Right lobe of liver (tissue), 4 donors: ENCODE data around the gene TIPRL.

Experiments used
- CTCF ChIP-seq, 4 donors: fragments of 200-600 bp in 3 of 4; fragments of 450-650 bp in 1 of 4; IDR thresholded peaks; one replicate each; pipeline versions ENCODE4 v1.5.1 to v1.8.0; 2016 to 2022; ENCODE audit warnings: antibody characterized with exemption in 4 of 4, mild to moderate bottlenecking in 2 of 4
- POLR2A ChIP-seq: fragments of 450-650 bp; IDR thresholded peaks from one replicate; pipeline ENCODE4 v1.6.1; 2017; ENCODE audit warnings: antibody characterized with exemption, mild to moderate bottlenecking
- donor health status: DM: no; HTN: no; CAD: no.
- donor health status: DM: no; HTN: no; CAD: no.
- donor health status: DM: no; HTN: yes; CAD: no.

DNA sequence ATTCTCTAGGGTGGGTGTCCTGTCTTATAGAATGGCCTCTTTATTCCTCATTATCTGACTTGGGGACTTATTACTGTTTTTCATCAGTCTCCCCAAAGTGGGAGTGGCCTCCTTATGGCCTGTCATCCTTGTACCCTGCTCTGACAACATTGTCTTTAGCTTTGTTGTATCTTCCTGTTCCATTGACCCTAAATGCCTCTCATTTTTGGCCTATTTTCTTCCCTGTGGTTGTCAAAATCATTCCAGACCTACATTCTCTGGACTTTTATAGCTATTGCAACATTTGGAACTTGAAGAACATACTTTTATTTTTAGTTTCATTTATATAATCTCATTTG lies 56.8 kb downstream of the TIPRL start:
- TF ChIP-seq CTCF (IDR thresholded peaks at IDR 0.05), result no peak
- no peak for TF ChIP-seq POLR2A
